ENCODE data around the gene SURF6. TPM values are rescaled to one million over a fixed set of nuclear protein-coding genes. Genes with fewer than 3 reads are reported as not detected.
A peak's percentile ranks its signal among the peaks of the same experiment; 100 is the strongest.

SURF6 gene
- polyA plus RNA-seq, 3 donors, result 0.75 to 12.9 (median 2.9) TPM

GRCh38 chr9:133351908-133352634, 16.1 kb upstream of the SURF6 start:
- Histone ChIP-seq H3K9me3 (replicated peaks in 1 of 2; ENCODE audit: control insufficient read depth in 1 of 2, insufficient read depth in 1 of 2, low read length in 2 of 2) (no peaks in the 10 kb centered on the region), H3K27ac (ENCODE audit: low read depth in 1 of 2, low read length in 2 of 2) (no peak overlapping the region), H3K9ac (ENCODE audit: insufficient read depth, low read length, poor library complexity, severe bottlenecking) (no peak overlapping the region), H3K4me3 (replicated peaks in 1 of 3; ENCODE audit: low read depth in 2 of 3, low read length in 3 of 3) (no peak overlapping the region), H2AFZ (ENCODE audit: insufficient read depth, low read depth, low read length, poor library complexity, severe bottlenecking) (no peak overlapping the region), H3K4me1 (ENCODE audit: control insufficient read depth in 1 of 2, insufficient read depth in 2 of 2, low read length in 2 of 2) (peaks cover 33 to 43% of the 10 kb centered on the region in 2 donors), H4K20me1 (ENCODE audit: insufficient read depth, low read length) (peaks cover 62% of the 10 kb centered on the region), H3K79me2 (ENCODE audit: insufficient read depth, low read length) (peaks cover 45% of the 10 kb centered on the region), H3K4me2 (replicated peaks; ENCODE audit: extremely low read depth, low read length, poor library complexity, severe bottlenecking) (no peak overlapping the region), H3K36me3 (replicated peaks in 1 of 2; ENCODE audit: control insufficient read depth in 1 of 2, insufficient read depth in 2 of 2, low read length in 2 of 2) (peaks cover 49 to 56% of the 10 kb centered on the region in 2 donors), H3K27me3 (ENCODE audit: control insufficient read depth in 2 of 2, insufficient read depth in 2 of 2, low read length in 2 of 2) (no peaks in the 10 kb centered on the region)
- Mint-ChIP-seq H3K9me3 (peaks cover 0 to 4% (median 0%) of the 10 kb centered on the region in 7 donors), H3K4me3 (no peak overlapping the region), H3K27me3 (ENCODE audit: low read depth in 3 of 3) (peaks cover 0 to 2% (median 0%) of the 10 kb centered on the region in 3 donors), H3K27ac (peak overlapping the region in 3 of 7 donors; percentile 51 to 75 (median 62)), H3K36me3 (peaks cover 46 to 56% of the 10 kb centered on the region in 2 donors), H3K4me1 (peaks cover 38% of the 10 kb centered on the region)
- WGBS (ENCODE audit: insufficient coverage), result 86% methylated on average over 8 of the region's 14 CpGs
- TF ChIP-seq, protein P1, sequence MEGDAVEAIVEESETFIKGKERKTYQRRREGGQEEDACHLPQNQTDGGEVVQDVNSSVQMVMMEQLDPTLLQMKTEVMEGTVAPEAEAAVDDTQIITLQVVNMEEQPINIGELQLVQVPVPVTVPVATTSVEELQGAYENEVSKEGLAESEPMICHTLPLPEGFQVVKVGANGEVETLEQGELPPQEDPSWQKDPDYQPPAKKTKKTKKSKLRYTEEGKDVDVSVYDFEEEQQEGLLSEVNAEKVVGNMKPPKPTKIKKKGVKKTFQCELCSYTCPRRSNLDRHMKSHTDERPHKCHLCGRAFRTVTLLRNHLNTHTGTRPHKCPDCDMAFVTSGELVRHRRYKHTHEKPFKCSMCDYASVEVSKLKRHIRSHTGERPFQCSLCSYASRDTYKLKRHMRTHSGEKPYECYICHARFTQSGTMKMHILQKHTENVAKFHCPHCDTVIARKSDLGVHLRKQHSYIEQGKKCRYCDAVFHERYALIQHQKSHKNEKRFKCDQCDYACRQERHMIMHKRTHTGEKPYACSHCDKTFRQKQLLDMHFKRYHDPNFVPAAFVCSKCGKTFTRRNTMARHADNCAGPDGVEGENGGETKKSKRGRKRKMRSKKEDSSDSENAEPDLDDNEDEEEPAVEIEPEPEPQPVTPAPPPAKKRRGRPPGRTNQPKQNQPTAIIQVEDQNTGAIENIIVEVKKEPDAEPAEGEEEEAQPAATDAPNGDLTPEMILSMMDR (IDR thresholded peaks at IDR 0.05), result peak; percentile 41
- intact Hi-C loops (cut with micrococcal nuclease), result no loop called here
- peak in 2 of 3 donors; percentile 42 to 46 for DNase-seq

DNA sequence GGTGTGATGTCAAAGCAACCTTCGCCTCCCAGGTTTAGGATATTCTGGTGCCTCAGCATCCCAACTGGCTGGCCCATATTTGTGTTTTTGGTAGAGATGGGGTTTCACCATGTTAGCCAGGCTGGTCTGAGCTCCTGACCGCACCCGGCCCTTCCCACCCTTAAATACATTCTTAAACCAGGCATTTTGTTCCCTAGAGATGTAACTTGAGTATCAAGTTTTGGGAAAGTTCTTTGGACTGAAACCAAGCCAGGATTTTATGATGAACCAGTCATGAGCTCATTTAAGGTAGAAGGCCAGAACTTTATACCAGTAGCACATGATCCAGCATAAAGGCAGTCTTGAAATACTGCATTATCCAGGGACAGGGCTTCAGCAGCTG, 15.5 kb upstream of the SURF6 start:
- H3K4me2 ChIP-seq (replicated peaks; ENCODE audit: extremely low read depth, low read length, poor library complexity, severe bottlenecking), result no peak overlapping the region
- WGBS (ENCODE audit: insufficient coverage), result no CpG with 5 or more reads among the region's 3 CpGs
- peaks cover 40% of the 10 kb centered on the region for H3K4me1 Mint-ChIP-seq

More for the DNA sequence above, 15.5 kb upstream of the SURF6 start:
- H3K27ac Mint-ChIP-seq, result peak overlapping the region in 1 of 7 donors; percentile 25
- Histone ChIP-seq H2AFZ (ENCODE audit: insufficient read depth, low read depth, low read length, poor library complexity, severe bottlenecking) (no peak overlapping the region), H4K20me1 (ENCODE audit: insufficient read depth, low read length) (peaks cover 67% of the 10 kb centered on the region), H3K27ac (ENCODE audit: low read depth in 1 of 2, low read length in 2 of 2) (no peak overlapping the region), H3K79me2 (ENCODE audit: insufficient read depth, low read length) (peaks cover 45% of the 10 kb centered on the region), H3K9ac (ENCODE audit: insufficient read depth, low read length, poor library complexity, severe bottlenecking) (no peak overlapping the region), H3K27me3 (ENCODE audit: control insufficient read depth in 2 of 2, insufficient read depth in 2 of 2, low read length in 2 of 2) (no peaks in the 10 kb centered on the region), H3K4me3 (replicated peaks in 1 of 3; ENCODE audit: low read depth in 2 of 3, low read length in 3 of 3) (no peak overlapping the region), H3K9me3 (replicated peaks in 1 of 2; ENCODE audit: control insufficient read depth in 1 of 2, insufficient read depth in 1 of 2, low read length in 2 of 2) (no peaks in the 10 kb centered on the region), H3K36me3 (replicated peaks in 1 of 2; ENCODE audit: control insufficient read depth in 1 of 2, insufficient read depth in 2 of 2, low read length in 2 of 2) (peaks cover 49 to 56% of the 10 kb centered on the region in 2 donors), H3K4me1 (ENCODE audit: control insufficient read depth in 1 of 2, insufficient read depth in 2 of 2, low read length in 2 of 2) (peaks cover 34 to 43% of the 10 kb centered on the region in 2 donors)
- peaks cover 46 to 56% of the 10 kb centered on the region in 2 donors for H3K36me3 Mint-ChIP-seq
- no peak overlapping the region for H3K4me3 Mint-ChIP-seq
- intact Hi-C loops (cut with micrococcal nuclease), result no loop called here
- H3K9me3 Mint-ChIP-seq, result peaks cover 0 to 6% (median 0%) of the 10 kb centered on the region in 7 donors
- TF ChIP-seq, protein P1 (IDR thresholded peaks at IDR 0.05), result no peak
- peaks cover 0 to 2% (median 0%) of the 10 kb centered on the region in 3 donors for H3K27me3 Mint-ChIP-seq (ENCODE audit: low read depth in 3 of 3)
- no peak for DNase-seq
